SK-N-SH (cell line): ENCODE results near the gene SPTLC2. TPM values are rescaled to one million over a fixed set of nuclear protein-coding genes. Genes with fewer than 3 reads are reported as not detected.

Source experiments
- CTCF ChIA-PET: fragments of 300-600, 350-600 bp; formaldehyde crosslinking; extraction: SDS; loops from one replicate; lab custom pipeline; 2021; lab: Yijun Ruan, JAX
- POLR2A ChIA-PET: fragments of 350-600 bp; sonication (Branson Sonifier 250); formaldehyde crosslinking; extraction: SDS; loops from one replicate; lab custom pipeline; 2020; ENCODE audit warnings: antibody characterized with exemption, inconsistent platforms; lab: Yijun Ruan, JAX
- DNase-seq: peaks from one replicate; pipeline ENCODE4 v3.0.0; 2012
- H2AFZ ChIP-seq: fragments of 200-600 bp; sonication (generic); 2 replicates; pipeline ENCODE4 v1.8.1; 2016; ENCODE audit warnings: antibody characterized with exemption, mild to moderate bottlenecking, low read depth
- H3F3A ChIP-seq: fragments of 200-600 bp; sonication (generic); replicated peaks from 2 replicates; pipeline ENCODE3; 2016; ENCODE audit warnings: antibody characterized with exemption, mild to moderate bottlenecking; ENCODE audit not compliant: insufficient read depth
- H3K27ac ChIP-seq, 2 experiments: fragments of 200-500 bp in 1 of 2; fragments of 200-600 bp in 1 of 2; sonication (Bioruptor generic) in 1 of 2; sonication (generic), shearing (Covaris generic) in 1 of 2; 2 replicates each; pipeline versions ENCODE4 v1.5.1 to v1.6.1; 2014 to 2016; ENCODE audit warnings: low read depth in 2 of 2, inconsistent platforms in 1 of 2, low read length in 1 of 2, mild to moderate bottlenecking in 1 of 2, mixed read lengths in 1 of 2
- H3K27me3 ChIP-seq: fragments of 200-600 bp; sonication (generic), shearing (Covaris generic); 2 replicates; pipeline ENCODE4 v1.6.1; 2016; ENCODE audit warnings: mixed run types; ENCODE audit not compliant: insufficient read depth
- H3K36me3 ChIP-seq, 2 experiments: fragments of 200-500 bp in 1 of 2; fragments of 200-600 bp in 1 of 2; sonication (Bioruptor generic) in 1 of 2; sonication (generic) in 1 of 2; replicated peaks in 1 of 2; 2 replicates each; pipeline versions ENCODE3 to v1.5.1; 2014 to 2016; ENCODE audit warnings: low read length in 1 of 2, mild to moderate bottlenecking in 1 of 2; ENCODE audit not compliant: insufficient read depth in 2 of 2, control insufficient read depth in 1 of 2
- H3K4me1 ChIP-seq, 2 experiments: fragments of 200-500 bp in 1 of 2; fragments of 200-600 bp in 1 of 2; sonication (Bioruptor generic) in 1 of 2; sonication (generic), shearing (Covaris generic) in 1 of 2; 2 replicates each; pipeline versions ENCODE4 v1.5.1 to v1.6.1; 2014 to 2016; ENCODE audit warnings: low read depth in 1 of 2, low read length in 1 of 2, mixed run types in 1 of 2; ENCODE audit not compliant: insufficient read depth in 2 of 2, control insufficient read depth in 1 of 2
- H3K4me2 ChIP-seq: fragments of 200-600 bp; sonication (generic), shearing (Covaris generic); 2 replicates; pipeline ENCODE4 v1.6.1; 2017; ENCODE audit warnings: mixed run types
- H3K4me3 ChIP-seq, 2 experiments: fragments of 200-500 bp in 1 of 2; fragments of 200-600 bp in 1 of 2; sonication (Bioruptor generic) in 1 of 2; sonication (generic), shearing (Covaris generic) in 1 of 2; 2 replicates each; pipeline versions ENCODE4 v1.5.1 to v1.8.1; 2014 to 2016; ENCODE audit warnings: low read depth in 2 of 2, inconsistent platforms in 1 of 2, low read length in 1 of 2, mild to moderate bottlenecking in 1 of 2, mixed read lengths in 1 of 2, moderate library complexity in 1 of 2
- H3K79me2 ChIP-seq: fragments of 200-600 bp; sonication (generic); 2 replicates; pipeline ENCODE4 v1.8.1; 2017; ENCODE audit warnings: mild to moderate bottlenecking; ENCODE audit not compliant: insufficient read depth
- H3K9ac ChIP-seq: fragments of 200-600 bp; sonication (generic); 2 replicates; pipeline ENCODE4 v1.6.1; 2017; ENCODE audit warnings: mixed run types
- H3K9me2 ChIP-seq: fragments of 200-600 bp; sonication (generic); 2 replicates; pipeline ENCODE4 v1.6.1; 2017; ENCODE audit warnings: mixed run types
- H3K9me3 ChIP-seq: fragments of 200-600 bp; sonication (generic); 2 replicates; pipeline ENCODE4 v1.6.1; 2017; ENCODE audit warnings: mixed run types, mild to moderate bottlenecking, moderate library complexity
- H4K20me1 ChIP-seq: fragments of 200-600 bp; sonication (generic); 2 replicates; pipeline ENCODE4 v1.6.1; 2017; ENCODE audit warnings: mild to moderate bottlenecking, mixed run types; ENCODE audit not compliant: insufficient read depth
- CHD2 ChIP-seq: fragments of 150-350 bp; IDR thresholded peaks from 2 replicates; pipeline ENCODE4 v1.6.1; 2018; ENCODE audit warnings: low read length; ENCODE audit not compliant: partially characterized antibody
- FOSL2 ChIP-seq: IDR thresholded peaks from 2 replicates; pipeline ENCODE4 v1.4.0; 2012; ENCODE audit warnings: low read depth, mild to moderate bottlenecking, moderate library complexity, borderline replicate concordance
- GABPA ChIP-seq: IDR thresholded peaks from 2 replicates; pipeline ENCODE4 v1.4.0; 2012; ENCODE audit warnings: low read depth, mild to moderate bottlenecking
- JUND ChIP-seq: IDR thresholded peaks from 2 replicates; pipeline ENCODE4 v1.4.0; 2012
- MEF2A ChIP-seq: IDR thresholded peaks from 2 replicates; pipeline ENCODE4 v1.4.0; 2012; ENCODE audit warnings: low read depth, borderline replicate concordance
- NFIC ChIP-seq: IDR thresholded peaks from 2 replicates; pipeline ENCODE4 v1.4.0; 2012; ENCODE audit warnings: borderline replicate concordance
- RAD21 ChIP-seq: IDR thresholded peaks from 2 replicates; pipeline ENCODE4 v1.6.1; 2012; ENCODE audit warnings: mild to moderate bottlenecking, low read length
- RFX5 ChIP-seq: IDR thresholded peaks from 2 replicates; pipeline ENCODE4 v1.6.1; 2012; ENCODE audit warnings: mild to moderate bottlenecking, improper control_type of control experiment, low read length
- RXRA ChIP-seq: IDR thresholded peaks from 2 replicates; pipeline ENCODE4 v1.4.0; 2012; ENCODE audit warnings: low read depth, mild to moderate bottlenecking, borderline replicate concordance
- SIN3A ChIP-seq: IDR thresholded peaks from 2 replicates; pipeline ENCODE4 v1.6.1; 2012; ENCODE audit warnings: low read depth, mild to moderate bottlenecking, low read length, moderate library complexity, borderline replicate concordance
- TAF1 ChIP-seq: IDR thresholded peaks from 2 replicates; pipeline ENCODE4 v1.6.1; 2012; ENCODE audit warnings: low read depth, mild to moderate bottlenecking, low read length, moderate library complexity, borderline replicate concordance
- TEAD4 ChIP-seq: IDR thresholded peaks from 2 replicates; pipeline ENCODE4 v1.4.0; 2012; ENCODE audit warnings: mild to moderate bottlenecking, borderline replicate concordance; ENCODE audit not compliant: insufficient read depth
- YY1 ChIP-seq: IDR thresholded peaks from 2 replicates; pipeline ENCODE4 v1.4.0; 2012; ENCODE audit warnings: low read depth, mild to moderate bottlenecking
- WGBS: methylation state at CpG from one replicate; pipeline ENCODE4 v1.1.6; 2017; ENCODE audit warnings: low lambda C conversion rate; 5-methylcytosine and 5-hydroxymethylcytosine counted together
- polyA plus RNA-seq, 3 experiments: library from polyadenylated mRNA; depleted of rRNA; stranded (reverse); fragments of >200 nt; gene quantifications; 2 replicates each; pipeline ENCODE4 v1.2.3, GENCODE V29; 2012
- TF ChIP-seq, protein P1 (sequence below): IDR thresholded peaks from 2 replicates; pipeline ENCODE4 v1.4.0; 2012; ENCODE audit warnings: low read depth
- TF ChIP-seq, protein P2 (sequence below): fragments of 200-600 bp; sonication (generic); IDR thresholded peaks from 2 replicates; pipeline ENCODE4 v1.6.1; 2017; ENCODE audit warnings: antibody characterized with exemption, mild to moderate bottlenecking, moderate library complexity
- TF ChIP-seq, protein P3 (sequence below): IDR thresholded peaks from 2 replicates; pipeline ENCODE4; 2012
- TF ChIP-seq, protein P4 (sequence below): fragments of 150-350 bp; IDR thresholded peaks from 2 replicates; pipeline ENCODE4 v1.6.1; 2016; ENCODE audit warnings: mild to moderate bottlenecking, low read depth, low read length
- TF ChIP-seq, protein P5 (sequence below): fragments of 150-350 bp; IDR thresholded peaks from 2 replicates; pipeline ENCODE4 v1.6.1; 2017; ENCODE audit warnings: antibody characterized with exemption, low read length, low read depth, borderline replicate concordance

Gene SPTLC2
- polyA plus RNA-seq, 1 of the 3 experiments (the other 2 are of a cell fraction), result 10.2 TPM

DNA sequence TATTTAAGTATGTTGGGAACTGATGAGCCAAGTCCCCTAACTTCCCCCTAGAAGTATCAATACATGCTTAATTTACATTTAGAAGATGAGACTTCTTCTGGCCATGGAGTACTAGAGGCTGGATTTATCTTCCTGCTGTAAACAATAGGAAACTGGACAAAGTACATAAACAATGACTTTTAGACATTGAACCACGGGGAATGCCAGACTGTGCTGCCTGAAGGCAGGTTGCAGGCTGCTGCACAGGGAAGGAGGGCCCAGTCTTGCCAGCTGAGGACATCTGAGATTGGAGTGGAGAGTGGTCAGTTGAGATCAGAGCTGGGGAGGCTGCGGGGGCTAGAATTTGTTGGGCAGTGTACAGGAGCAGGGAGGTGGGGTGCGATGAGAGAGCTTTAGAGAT, 93.3 kb downstream of the SPTLC2 start:
- CTCF ChIA-PET, result interaction anchor here (1.6 kb wide), 1 partner anchor 64 kb away, joined by 5 read pairs; no protein-coding TSS in a partner anchor
- H3K36me3 ChIP-seq, result peaks cover 18 to 23% of the 10 kb centered on the region in 2 experiments
- no peak overlapping the region for H3K9ac ChIP-seq
- no peak overlapping the region for H3K4me3 ChIP-seq
- TF ChIP-seq CHD2, result no peak
- TF ChIP-seq, protein P1, sequence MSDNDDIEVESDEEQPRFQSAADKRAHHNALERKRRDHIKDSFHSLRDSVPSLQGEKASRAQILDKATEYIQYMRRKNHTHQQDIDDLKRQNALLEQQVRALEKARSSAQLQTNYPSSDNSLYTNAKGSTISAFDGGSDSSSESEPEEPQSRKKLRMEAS, result no peak
- TF ChIP-seq RFX5, result no peak
- TF ChIP-seq TAF1, result no peak
- TF ChIP-seq, protein P2, sequence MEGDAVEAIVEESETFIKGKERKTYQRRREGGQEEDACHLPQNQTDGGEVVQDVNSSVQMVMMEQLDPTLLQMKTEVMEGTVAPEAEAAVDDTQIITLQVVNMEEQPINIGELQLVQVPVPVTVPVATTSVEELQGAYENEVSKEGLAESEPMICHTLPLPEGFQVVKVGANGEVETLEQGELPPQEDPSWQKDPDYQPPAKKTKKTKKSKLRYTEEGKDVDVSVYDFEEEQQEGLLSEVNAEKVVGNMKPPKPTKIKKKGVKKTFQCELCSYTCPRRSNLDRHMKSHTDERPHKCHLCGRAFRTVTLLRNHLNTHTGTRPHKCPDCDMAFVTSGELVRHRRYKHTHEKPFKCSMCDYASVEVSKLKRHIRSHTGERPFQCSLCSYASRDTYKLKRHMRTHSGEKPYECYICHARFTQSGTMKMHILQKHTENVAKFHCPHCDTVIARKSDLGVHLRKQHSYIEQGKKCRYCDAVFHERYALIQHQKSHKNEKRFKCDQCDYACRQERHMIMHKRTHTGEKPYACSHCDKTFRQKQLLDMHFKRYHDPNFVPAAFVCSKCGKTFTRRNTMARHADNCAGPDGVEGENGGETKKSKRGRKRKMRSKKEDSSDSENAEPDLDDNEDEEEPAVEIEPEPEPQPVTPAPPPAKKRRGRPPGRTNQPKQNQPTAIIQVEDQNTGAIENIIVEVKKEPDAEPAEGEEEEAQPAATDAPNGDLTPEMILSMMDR, result no peak
- no peak for TF ChIP-seq SIN3A
- no peak for TF ChIP-seq MEF2A
- TF ChIP-seq TEAD4, result no peak
- TF ChIP-seq, protein P3, sequence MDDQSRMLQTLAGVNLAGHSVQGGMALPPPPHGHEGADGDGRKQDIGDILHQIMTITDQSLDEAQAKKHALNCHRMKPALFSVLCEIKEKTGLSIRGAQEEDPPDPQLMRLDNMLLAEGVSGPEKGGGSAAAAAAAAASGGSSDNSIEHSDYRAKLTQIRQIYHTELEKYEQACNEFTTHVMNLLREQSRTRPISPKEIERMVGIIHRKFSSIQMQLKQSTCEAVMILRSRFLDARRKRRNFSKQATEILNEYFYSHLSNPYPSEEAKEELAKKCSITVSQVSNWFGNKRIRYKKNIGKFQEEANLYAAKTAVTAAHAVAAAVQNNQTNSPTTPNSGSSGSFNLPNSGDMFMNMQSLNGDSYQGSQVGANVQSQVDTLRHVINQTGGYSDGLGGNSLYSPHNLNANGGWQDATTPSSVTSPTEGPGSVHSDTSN, result no peak
- TF ChIP-seq JUND, result no peak
- TF ChIP-seq NFIC, result no peak
- TF ChIP-seq, protein P4, sequence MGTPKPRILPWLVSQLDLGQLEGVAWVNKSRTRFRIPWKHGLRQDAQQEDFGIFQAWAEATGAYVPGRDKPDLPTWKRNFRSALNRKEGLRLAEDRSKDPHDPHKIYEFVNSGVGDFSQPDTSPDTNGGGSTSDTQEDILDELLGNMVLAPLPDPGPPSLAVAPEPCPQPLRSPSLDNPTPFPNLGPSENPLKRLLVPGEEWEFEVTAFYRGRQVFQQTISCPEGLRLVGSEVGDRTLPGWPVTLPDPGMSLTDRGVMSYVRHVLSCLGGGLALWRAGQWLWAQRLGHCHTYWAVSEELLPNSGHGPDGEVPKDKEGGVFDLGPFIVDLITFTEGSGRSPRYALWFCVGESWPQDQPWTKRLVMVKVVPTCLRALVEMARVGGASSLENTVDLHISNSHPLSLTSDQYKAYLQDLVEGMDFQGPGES, result no peak
- TF ChIP-seq RAD21, result no peak
- no peak for TF ChIP-seq YY1
- TF ChIP-seq, protein P5, sequence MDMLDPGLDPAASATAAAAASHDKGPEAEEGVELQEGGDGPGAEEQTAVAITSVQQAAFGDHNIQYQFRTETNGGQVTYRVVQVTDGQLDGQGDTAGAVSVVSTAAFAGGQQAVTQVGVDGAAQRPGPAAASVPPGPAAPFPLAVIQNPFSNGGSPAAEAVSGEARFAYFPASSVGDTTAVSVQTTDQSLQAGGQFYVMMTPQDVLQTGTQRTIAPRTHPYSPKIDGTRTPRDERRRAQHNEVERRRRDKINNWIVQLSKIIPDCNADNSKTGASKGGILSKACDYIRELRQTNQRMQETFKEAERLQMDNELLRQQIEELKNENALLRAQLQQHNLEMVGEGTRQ, result no peak
- TF ChIP-seq GABPA, result no peak
- TF ChIP-seq FOSL2, result no peak
- no peak for TF ChIP-seq RXRA
- H3K4me1 ChIP-seq, result peaks cover 0 to 3% of the 10 kb centered on the region in 2 experiments; a peak in 1 of 4 replicates
- WGBS, result 91% methylated on average over 3 of the region's 3 CpGs
- no peaks in the 10 kb centered on the region for H3K27me3 ChIP-seq
- H3K79me2 ChIP-seq, result peaks cover 42% of the 10 kb centered on the region
- H2AFZ ChIP-seq, result no peak overlapping the region
- H4K20me1 ChIP-seq, result no peaks in the 10 kb centered on the region
- H3K9me3 ChIP-seq, result no peaks in the 10 kb centered on the region
- POLR2A ChIA-PET, result no interaction called here
- no peaks in the 10 kb centered on the region for H3F3A ChIP-seq
- no peak overlapping the region for H3K27ac ChIP-seq
- H3K9me2 ChIP-seq, result no peaks in the 10 kb centered on the region
- H3K4me2 ChIP-seq, result no peak overlapping the region
- DNase-seq, result no peak
